GM12892 (cell line): ENCODE data around the gene ALDH1A1.

Source experiments
- POLR2A ChIP-seq: IDR thresholded peaks from 2 replicates; pipeline ENCODE4 v1.6.1; 2011; ENCODE audit warnings: low read depth, low read length, control low read depth
- POLR2AphosphoS5 ChIP-seq: IDR thresholded peaks from 2 replicates; pipeline ENCODE4 v1.6.1; 2011; ENCODE audit warnings: low read depth, low read length, control low read depth
- TAF1 ChIP-seq: IDR thresholded peaks from 2 replicates; pipeline ENCODE4 v1.6.1; 2011; ENCODE audit warnings: low read depth, mild to moderate bottlenecking, control low read depth, low read length, borderline replicate concordance

GRCh38 chr9:72936266-72936665 lies 16.6 kb downstream of the ALDH1A1 start:
- no peak for TF ChIP-seq TAF1
- no peak for TF ChIP-seq POLR2AphosphoS5
- TF ChIP-seq POLR2A, result no peak
